ENCODE measurements around the gene FXR2.
"Not testable (repeated sequence)": the region's sequence is repeated elsewhere in the genome, so short reads cannot be mapped to it uniquely, and the experiment has no call there.

FXR2 gene

DNA sequence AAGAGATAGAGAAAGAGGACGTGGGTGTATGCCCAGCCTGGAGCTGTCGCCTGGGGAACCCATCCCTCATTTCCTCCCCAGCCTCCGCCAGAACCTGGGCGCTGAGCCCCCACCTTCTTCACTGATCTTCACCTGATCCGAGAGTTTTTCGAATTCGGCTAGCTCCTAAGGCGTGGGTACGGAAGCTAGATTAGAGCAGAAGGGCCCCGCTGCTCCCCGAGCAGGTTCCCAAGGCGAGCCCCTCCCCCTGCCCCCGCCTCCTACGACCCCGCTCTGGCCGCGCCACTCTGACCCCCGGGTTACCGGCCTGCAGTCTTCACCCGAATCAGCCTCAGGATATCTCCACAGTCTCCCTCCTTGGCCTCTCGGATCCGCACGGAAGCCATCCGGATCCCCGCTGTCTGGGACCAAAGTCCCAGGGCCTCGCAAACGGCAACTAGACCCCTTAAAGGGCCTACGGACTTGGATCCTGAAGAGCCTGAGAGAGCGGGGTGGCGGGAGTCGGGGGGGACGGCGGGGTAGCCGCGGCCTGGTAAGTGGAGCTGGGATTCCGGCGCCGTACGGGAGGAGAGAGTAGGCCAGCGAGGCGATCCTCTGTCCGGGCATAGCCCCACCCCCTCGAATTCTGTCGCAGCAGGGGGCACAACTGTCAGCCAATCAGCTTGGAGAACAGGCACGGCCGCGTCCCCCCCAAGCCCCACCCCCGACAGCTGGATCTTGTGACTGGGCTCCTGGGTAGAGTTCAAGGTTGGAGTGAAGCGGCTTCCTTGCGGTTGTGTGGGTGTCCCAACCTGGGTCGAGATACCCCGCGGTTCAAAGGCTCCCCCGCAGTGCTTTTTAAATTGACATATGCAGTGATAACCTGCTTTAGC, 12.8 kb upstream of the FXR2 start, which contains the start of gene SAT2:
Gene SAT2, minus strand, starts transcription at position 572 of the 872 bp plus-strand sequence. Its CDS starts 186 bp downstream, at position 386.
- DNase-seq (ENCODE audit: low spot score): peak; percentile 86

DNA sequence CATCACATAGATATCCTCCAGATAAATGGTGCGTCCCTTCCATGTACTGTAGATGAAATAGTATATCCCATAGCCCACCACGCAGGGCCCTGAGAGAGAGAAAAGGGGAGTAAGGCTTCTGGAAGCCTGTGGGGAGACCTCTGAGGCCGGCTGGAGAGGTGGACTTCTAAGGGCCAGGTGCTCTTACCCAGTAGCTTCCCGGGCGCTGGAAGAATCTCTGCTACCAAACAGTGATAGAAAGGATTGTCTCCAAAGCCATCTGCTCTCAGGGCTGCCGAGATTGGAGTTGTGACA, 12.2 kb upstream of the FXR2 start:
- DNase-seq (ENCODE audit: low spot score): no peak

- DNase-seq (ENCODE audit: low spot score): no peak
These were observed 11.6 kb upstream of the FXR2 start for GRCh38 chr17:7626307-7626706.

DNA sequence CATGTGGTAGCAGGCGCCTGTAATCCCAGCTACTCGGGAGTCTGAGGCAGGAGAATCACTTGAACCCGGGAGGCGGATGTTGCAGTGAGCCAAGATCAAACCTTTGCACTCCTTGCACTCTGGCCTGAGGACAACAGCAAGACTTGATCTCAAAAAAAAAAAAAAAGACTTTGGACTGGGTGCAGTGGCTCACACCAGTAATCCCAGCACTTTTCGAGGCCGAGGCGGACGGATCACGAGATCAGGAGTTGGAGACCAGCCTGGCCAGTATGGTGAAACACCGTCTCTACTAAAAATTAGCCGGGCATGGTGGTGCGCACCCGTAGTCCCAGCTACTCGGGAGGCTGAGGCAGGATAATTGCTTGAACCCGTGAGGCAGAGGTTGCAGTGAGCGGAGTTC, 11.1 kb upstream of the FXR2 start:
- DNase-seq (ENCODE audit: low spot score): not testable (repeated sequence)

DNA sequence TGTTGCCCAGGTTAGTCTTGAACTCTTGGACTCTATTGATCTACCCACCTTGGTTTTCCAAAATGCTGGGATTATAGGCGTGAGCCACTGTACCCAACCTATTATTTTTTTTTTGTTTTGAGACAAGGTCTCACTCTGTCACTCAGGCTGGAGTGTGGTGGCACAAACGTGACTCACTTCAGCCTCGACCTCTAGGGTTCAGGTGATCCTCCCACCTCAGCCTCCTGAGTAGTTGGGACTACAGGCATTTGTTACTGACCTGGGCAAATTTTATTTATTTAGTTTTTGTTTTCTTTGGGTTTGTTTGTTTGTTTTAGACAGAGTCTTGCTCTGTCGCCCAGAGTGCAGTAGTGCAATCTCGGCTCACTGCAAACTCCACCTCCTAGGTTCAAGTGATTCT, 9.0 kb upstream of the FXR2 start:
- no peak for DNase-seq (ENCODE audit: low spot score)

- no peak for DNase-seq (ENCODE audit: low spot score)
These were observed 6.1 kb upstream of the FXR2 start for GRCh38 chr17:7620835-7621234.

DNA sequence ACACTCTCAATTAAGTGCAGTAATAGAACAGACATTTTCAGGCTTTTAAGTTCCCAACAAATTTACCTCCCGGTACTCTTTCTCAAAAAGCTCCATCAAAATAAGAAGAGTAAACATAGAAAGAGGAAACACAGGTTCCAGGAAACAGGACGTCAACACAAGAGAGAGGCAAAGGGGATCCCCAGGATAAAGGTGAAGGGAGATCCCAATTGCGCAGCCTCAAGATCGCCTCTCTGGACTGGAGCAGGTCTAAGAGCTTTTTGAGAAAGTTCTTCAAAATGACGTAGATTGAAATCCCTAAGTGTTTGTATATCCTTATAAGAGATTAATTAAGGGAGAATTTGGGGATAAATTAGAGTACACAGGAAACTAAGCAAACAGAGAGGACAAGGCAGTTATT, 3.9 kb upstream of the FXR2 start:
- DNase-seq (ENCODE audit: low spot score): no peak

- no peak for DNase-seq (ENCODE audit: low spot score)
These were observed 609 bp upstream of the FXR2 start for GRCh38 chr17:7615265-7615747.

DNA sequence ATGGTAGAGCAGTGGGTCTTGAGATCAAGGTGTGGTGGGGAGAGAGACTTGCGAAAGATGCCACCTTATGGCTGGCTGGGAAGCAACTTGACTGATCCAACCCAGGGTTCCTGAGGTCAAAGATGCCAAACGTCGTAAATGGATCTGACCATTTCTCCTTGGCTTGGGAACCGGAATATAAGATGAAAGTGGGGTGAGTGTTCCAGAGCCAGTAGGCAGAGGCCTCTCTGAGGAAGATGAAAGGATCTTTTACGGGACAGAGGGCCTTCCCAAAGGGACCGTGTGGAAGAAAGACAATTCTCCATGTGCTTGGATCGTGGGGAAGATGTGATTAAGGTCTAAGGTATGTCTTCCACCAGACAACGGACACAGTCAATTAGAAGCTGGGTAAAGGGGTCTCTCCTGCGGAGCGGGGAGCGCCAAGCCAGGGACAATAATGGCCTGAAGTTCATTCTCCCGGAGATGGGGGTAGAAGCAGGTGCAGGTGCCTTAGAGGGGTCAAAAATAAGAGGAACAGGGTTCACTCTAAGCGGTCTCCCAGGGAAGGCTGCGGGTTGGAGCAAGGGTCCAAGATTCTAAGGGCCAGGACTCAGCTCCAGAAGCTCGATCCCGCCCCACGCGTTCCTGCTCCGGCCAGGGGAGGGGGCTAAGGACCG, 800 bp downstream of the FXR2 start:
- DNase-seq (ENCODE audit: low spot score): peak; percentile 22

GRCh38 chr17:7612294-7612640, 2.4 kb downstream of the FXR2 start:
- DNase-seq (ENCODE audit: low spot score): no peak

GRCh38 chr17:7611635-7612293, 2.9 kb downstream of the FXR2 start:
- DNase-seq (ENCODE audit: low spot score): no peak

- DNase-seq (ENCODE audit: low spot score): no peak
These were observed 4.1 kb downstream of the FXR2 start for GRCh38 chr17:7610641-7611040.

DNA sequence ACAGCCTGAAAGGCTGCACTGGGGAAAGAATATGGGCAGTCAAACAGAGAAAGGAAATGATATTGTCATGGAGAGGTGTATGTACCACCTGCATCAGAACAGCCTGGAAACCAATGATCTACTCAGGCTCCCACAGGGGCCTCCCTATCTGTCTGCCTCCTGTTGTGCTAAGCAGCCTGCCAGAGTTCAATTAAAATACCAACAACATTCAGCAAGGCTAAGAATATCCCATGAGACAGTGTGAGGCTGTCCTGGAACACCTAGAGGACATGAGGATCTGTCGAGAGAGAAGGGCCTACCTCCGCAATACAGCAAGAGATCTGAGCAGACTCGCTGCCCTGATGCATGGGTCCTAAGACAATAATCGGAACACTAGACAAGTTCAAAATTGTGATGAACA, 8.4 kb downstream of the FXR2 start:
- no peak for DNase-seq (ENCODE audit: low spot score)

GRCh38 chr17:7597561-7597960, 17.1 kb downstream of the FXR2 start:
- DNase-seq (ENCODE audit: low spot score): not testable (repeated sequence)

GRCh38 chr17:7593296-7593695, 21.4 kb downstream of the FXR2 start:
- no peak for DNase-seq (ENCODE audit: low spot score)

DNA sequence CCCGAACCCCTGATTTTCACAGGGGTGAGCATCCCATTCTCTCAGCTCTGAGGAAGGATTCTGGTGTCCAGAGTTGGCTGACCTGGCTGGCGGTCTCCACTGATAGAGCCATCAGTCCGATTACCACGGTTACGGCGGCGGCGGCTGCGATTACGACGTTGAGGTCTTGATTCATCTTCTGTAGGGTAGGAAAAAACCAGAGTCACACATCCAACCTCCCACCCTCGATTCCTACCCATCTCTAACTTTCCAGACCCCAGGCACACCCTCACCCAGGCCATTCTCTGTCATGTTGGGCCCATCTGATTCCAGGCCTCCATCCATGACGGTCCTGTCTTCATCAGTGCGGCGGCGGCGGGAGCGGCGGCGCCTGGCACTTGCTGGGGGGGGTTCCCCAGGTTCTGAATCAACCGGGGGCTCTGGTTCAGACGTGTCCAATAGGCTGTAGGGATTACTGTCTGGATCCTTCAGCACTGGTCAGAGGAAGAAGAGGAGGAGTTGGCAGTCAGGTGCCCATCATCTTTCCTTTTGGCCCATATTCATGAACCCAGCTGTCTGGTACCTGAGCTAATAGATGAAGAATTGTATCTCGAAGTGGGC, 22.2 kb downstream of the FXR2 start:
- no peak for DNase-seq (ENCODE audit: low spot score)

DNA sequence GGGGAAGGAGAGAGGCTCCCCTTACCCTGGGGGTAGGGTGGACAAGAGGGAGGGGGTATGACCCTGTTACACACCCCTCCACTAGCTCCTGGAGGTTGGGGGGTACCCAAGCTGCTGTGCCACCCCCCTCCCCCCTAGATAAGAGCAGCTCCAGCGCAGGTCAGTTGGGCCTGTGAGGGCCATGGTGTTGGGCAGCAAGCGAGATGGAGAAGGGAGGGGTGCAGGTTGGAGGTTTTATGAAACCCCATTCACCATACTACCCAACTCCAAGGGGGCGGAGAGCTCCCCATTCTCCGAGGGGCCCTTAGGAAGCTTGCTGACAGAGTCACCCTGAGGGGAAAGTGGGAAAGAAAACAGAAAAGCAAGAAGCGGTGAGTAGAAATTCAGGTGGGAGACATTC, 23.1 kb downstream of the FXR2 start:
- no peak for DNase-seq (ENCODE audit: low spot score)

GRCh38 chr17:7590743-7591142, 24.0 kb downstream of the FXR2 start:
- DNase-seq (ENCODE audit: low spot score): no peak

DNA sequence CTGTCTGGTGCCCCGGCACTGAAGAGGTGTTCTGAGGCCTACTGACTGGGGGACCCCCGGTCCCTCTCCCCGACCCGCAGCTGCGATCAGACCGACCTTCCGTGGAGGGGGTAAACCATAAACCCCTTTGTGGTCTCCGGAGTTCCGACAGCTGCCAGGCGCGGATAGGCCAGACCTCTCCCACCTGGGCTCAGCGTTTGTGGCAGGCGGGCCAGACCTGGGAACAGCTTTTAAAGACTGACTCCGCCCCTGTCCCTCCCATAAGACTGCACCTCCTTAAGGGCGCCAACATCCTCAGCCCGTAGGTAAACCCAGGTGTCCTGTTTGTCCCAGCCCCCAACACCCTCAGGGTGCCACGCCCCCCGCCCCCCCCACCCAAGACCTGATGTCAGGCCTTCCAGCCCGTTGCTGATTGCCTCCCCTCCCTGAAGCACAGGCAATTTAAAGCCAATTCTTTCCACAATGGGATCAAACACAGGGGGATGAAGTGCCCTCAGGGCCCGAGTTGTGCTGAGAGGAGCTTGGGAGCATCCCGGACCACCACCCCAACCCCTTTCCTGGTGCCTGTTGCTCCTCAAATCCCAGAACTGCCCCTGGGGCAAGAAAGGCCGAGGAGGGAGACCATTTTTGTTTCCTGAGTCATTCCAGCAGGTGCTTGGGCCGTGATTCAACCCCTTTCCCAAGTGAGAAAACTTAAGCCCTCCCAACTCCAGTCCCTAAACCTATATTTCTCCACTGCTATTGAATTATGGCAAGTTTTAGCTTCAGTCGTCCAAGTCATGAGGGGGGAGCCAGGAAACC, 24.6 kb downstream of the FXR2 start, which contains the start of gene SOX15:
Gene SOX15, minus strand, starts transcription at position 204 of the 801 bp plus-strand sequence. CDS start 418 bp downstream, outside the sequence.
- no peak for DNase-seq (ENCODE audit: low spot score)

DNA sequence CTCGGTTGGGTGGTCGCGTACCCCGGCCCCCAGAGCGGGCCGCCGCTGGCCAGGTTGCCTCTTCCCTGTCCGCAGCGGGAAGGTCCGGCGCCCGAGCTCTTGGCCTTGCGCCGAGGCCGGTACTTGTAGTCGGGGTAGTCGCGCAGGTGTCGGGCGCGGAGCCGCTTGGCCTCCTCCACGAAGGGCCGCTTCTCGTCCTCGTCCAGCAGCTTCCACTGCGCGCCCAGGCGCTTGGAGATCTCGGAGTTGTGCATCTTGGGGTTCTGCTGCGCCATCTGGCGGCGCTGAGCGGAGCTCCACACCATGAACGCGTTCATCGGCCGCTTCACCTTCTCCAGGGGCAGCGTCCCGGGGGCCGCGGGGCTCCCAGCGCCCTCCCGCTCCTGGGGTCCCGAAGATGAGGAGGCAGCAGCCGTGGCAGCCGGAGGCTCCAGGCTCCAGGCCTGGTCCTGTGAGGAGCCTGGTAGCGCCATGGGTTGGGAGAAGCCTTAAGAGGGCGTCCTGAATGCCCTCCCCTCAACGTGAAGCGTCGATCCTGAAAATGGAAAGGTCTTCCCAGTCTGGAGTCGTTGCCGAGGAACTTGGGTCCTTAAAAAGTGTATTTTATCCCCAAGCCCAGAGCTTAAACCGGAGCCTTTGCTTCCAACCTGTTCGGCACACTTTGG, 25.4 kb downstream of the FXR2 start:
- DNase-seq (ENCODE audit: low spot score): peak; percentile 84

- no peak for DNase-seq (ENCODE audit: low spot score)
These were observed 26.0 kb downstream of the FXR2 start for GRCh38 chr17:7588553-7589203.
